KBM-7 (cell line): ENCODE data around the gene FBXL20.

Source experiments
- DNase-seq: peaks from one replicate; pipeline ENCODE4 v3.0.0-alpha.2; 2015
- in situ Hi-C: fragments of 300-500 bp; cut with MboI; formaldehyde crosslinking; loops from 2 replicates; pipeline ENCODE4 v1.14.3; 2020; ENCODE audit warnings: low sequenced_read_pairs, low pct_unique_long_range_greater_than_20kb, mixed read lengths

The FBXL20 gene

GRCh38 chr17:39235555-39236449 is 165.6 kb downstream of the FBXL20 start:
- in situ Hi-C loops = no loop called here
- peak; percentile 90 for DNase-seq

GRCh38 chr17:39231591-39232551 is 169.6 kb downstream of the FBXL20 start:
- in situ Hi-C loops = no loop called here
- peak; percentile 58 for DNase-seq

- DNase-seq = no peak
- in situ Hi-C loops = no loop called here
Measured at GRCh38 chr17:39231091-39231561, 170.3 kb downstream of the FBXL20 start.

GRCh38 chr17:39230361-39230760 is 171.1 kb downstream of the FBXL20 start:
- DNase-seq = no peak
- in situ Hi-C loops = no loop called here

- in situ Hi-C loops = no loop called here
- no peak for DNase-seq
Measured at GRCh38 chr17:39229274-39229913, 172.0 kb downstream of the FBXL20 start.

- in situ Hi-C loops = no loop called here
- no peak for DNase-seq
Measured at GRCh38 chr17:39227364-39227919, 174.0 kb downstream of the FBXL20 start.

- in situ Hi-C loops = no loop called here
Measured at GRCh38 chr17:39225959-39226683, 175.3 kb downstream of the FBXL20 start.

GRCh38 chr17:39225308-39225958 is 176.0 kb downstream of the FBXL20 start, which contains the start of gene STAC2:
Gene STAC2 (minus strand): TSS chr17:39225945. CDS start chr17:39225502, 443 bp downstream.
- no peak for DNase-seq
- in situ Hi-C loops = no loop called here

More at GRCh38 chr17:39225959-39226683, 175.3 kb downstream of the FBXL20 start:
- peak; percentile 49 for DNase-seq

- DNase-seq = no peak
- in situ Hi-C loops = no loop called here
Measured at GRCh38 chr17:39224778-39225307, 176.6 kb downstream of the FBXL20 start.

- no peak for DNase-seq
- in situ Hi-C loops = no loop called here
Measured at GRCh38 chr17:39223907-39224777, 177.3 kb downstream of the FBXL20 start.

GRCh38 chr17:39222866-39223834 is 178.3 kb downstream of the FBXL20 start:
- no peak for DNase-seq
- in situ Hi-C loops = no loop called here

- DNase-seq = no peak
- in situ Hi-C loops = no loop called here
Measured at GRCh38 chr17:39222151-39222550, 179.3 kb downstream of the FBXL20 start.

GRCh38 chr17:39221572-39221971 is 179.9 kb downstream of the FBXL20 start:
- in situ Hi-C loops = no loop called here

GRCh38 chr17:39219647-39220154 is 181.7 kb downstream of the FBXL20 start:
- in situ Hi-C loops = no loop called here

More at GRCh38 chr17:39221572-39221971, 179.9 kb downstream of the FBXL20 start:
- no peak for DNase-seq

GRCh38 chr17:39218906-39219305 is 182.5 kb downstream of the FBXL20 start:
- in situ Hi-C loops = no loop called here
- DNase-seq = no peak

More at GRCh38 chr17:39219647-39220154, 181.7 kb downstream of the FBXL20 start:
- no peak for DNase-seq
